ENCODE results near the gene CSNK1G1.
"Not testable (repeated sequence)": the region's sequence is repeated elsewhere in the genome, so short reads cannot be mapped to it uniquely, and the experiment has no call there.

Gene CSNK1G1

GRCh38 chr15:64348455-64348854, 7.5 kb downstream of the CSNK1G1 start:
- no peak for TF ChIP-seq CTCF (conservative IDR thresholded peaks at IDR 0.05; ENCODE audit: low read length)
- H3K4me3 ChIP-seq (ENCODE audit: low read length) = no peak overlapping the region
- peak; percentile 39 for DNase-seq (ENCODE audit: low read depth)

- H3K4me3 ChIP-seq (ENCODE audit: low read length); DNase-seq (ENCODE audit: low read depth): not testable (repeated sequence)
Observed at GRCh38 chr15:64346242-64346641, 9.7 kb downstream of the CSNK1G1 start.

- H3K4me3 ChIP-seq (ENCODE audit: low read length) = no peak overlapping the region
- peak; percentile 66 for DNase-seq (ENCODE audit: low read depth)
- no peak for TF ChIP-seq CTCF (conservative IDR thresholded peaks at IDR 0.05; ENCODE audit: low read length)
Observed at GRCh38 chr15:64344651-64345294, 11.2 kb downstream of the CSNK1G1 start.

GRCh38 chr15:64343841-64344240, 12.1 kb downstream of the CSNK1G1 start:
- H3K4me3 ChIP-seq (ENCODE audit: low read length) = no peak overlapping the region
- TF ChIP-seq CTCF (conservative IDR thresholded peaks at IDR 0.05; ENCODE audit: low read length) = no peak
- peak; percentile 43 for DNase-seq (ENCODE audit: low read depth)

- peak; percentile 65 for DNase-seq (ENCODE audit: low read depth)
- no peak overlapping the region for H3K4me3 ChIP-seq (ENCODE audit: low read length)
- TF ChIP-seq CTCF (conservative IDR thresholded peaks at IDR 0.05; ENCODE audit: low read length) = no peak
Observed at GRCh38 chr15:64343222-64343621, 12.8 kb downstream of the CSNK1G1 start.

GRCh38 chr15:64341961-64342360, 14.0 kb downstream of the CSNK1G1 start:
- H3K4me3 ChIP-seq (ENCODE audit: low read length) = no peak overlapping the region
- TF ChIP-seq CTCF (conservative IDR thresholded peaks at IDR 0.05; ENCODE audit: low read length) = no peak
- no peak for DNase-seq (ENCODE audit: low read depth)

GRCh38 chr15:64340355-64340754, 15.6 kb downstream of the CSNK1G1 start:
- TF ChIP-seq CTCF (conservative IDR thresholded peaks at IDR 0.05; ENCODE audit: low read length) = no peak
- no peak overlapping the region for H3K4me3 ChIP-seq (ENCODE audit: low read length)
- no peak for DNase-seq (ENCODE audit: low read depth)

GRCh38 chr15:64337761-64338160, 18.2 kb downstream of the CSNK1G1 start:
- DNase-seq (ENCODE audit: low read depth) = no peak
- H3K4me3 ChIP-seq (ENCODE audit: low read length) = no peak overlapping the region
- TF ChIP-seq CTCF (conservative IDR thresholded peaks at IDR 0.05; ENCODE audit: low read length) = no peak

All from AG10803 (cell line).